ENCODE results near the gene GIMAP7.

GRCh38 chr7:150553163-150553562, 38.5 kb downstream of the GIMAP7 start:
- TF ChIP-seq CTCF (IDR thresholded peaks at IDR 0.05) (no peak), POLR2AphosphoS5 (IDR thresholded peaks at IDR 0.05; ENCODE audit: low read depth, low read length) (no peak)
